Endothelial cell of umbilical vein (primary cell): ENCODE data around the gene C8A.

Experiments
- EZH2 ChIP-seq: IDR thresholded peaks from 2 replicates; pipeline ENCODE4 v1.6.1; 2012; ENCODE audit warnings: borderline replicate concordance, low read depth, mild to moderate bottlenecking, moderate library complexity, low read length, inconsistent platforms; ENCODE audit not compliant: severe bottlenecking
- GATA2 ChIP-seq: IDR thresholded peaks from 2 replicates; pipeline ENCODE4 v1.7.0; 2011; ENCODE audit warnings: low read depth, mild to moderate bottlenecking, moderate library complexity, mixed read lengths, low read length; ENCODE audit not compliant: insufficient read length, insufficient read depth
- JUN ChIP-seq: IDR thresholded peaks from 2 replicates; pipeline ENCODE4 v1.6.1; 2011; ENCODE audit warnings: borderline replicate concordance, low read depth; ENCODE audit not compliant: insufficient read length, insufficient read depth
- MYC ChIP-seq: IDR thresholded peaks from one replicate; pipeline ENCODE4 v1.6.1; 2011; ENCODE audit warnings: mild to moderate bottlenecking, low read depth, low read length
- POLR2A ChIP-seq: IDR thresholded peaks from 2 replicates; pipeline ENCODE4 v1.6.1; 2012; ENCODE audit warnings: low read depth, mild to moderate bottlenecking, control low read depth, low read length
- POLR2AphosphoS5 ChIP-seq: IDR thresholded peaks from 2 replicates; pipeline ENCODE4 v1.6.1; 2012; ENCODE audit warnings: low read depth, mild to moderate bottlenecking, control low read depth, low read length, moderate library complexity; ENCODE audit not compliant: insufficient read depth
- TF ChIP-seq, protein P1 (sequence below), 2 donors: IDR thresholded peaks; 1 replicate in 1 of 2; 2 replicates in 1 of 2; pipeline ENCODE4 v1.5.1; 2011; ENCODE audit warnings: low read length in 2 of 2, mild to moderate bottlenecking in 2 of 2, moderate library complexity in 2 of 2, control low read depth in 1 of 2, inconsistent platforms in 1 of 2, low read depth in 1 of 2; ENCODE audit not compliant: insufficient read depth in 1 of 2; ENCODE audit errors: extremely low read depth in 1 of 2

DNA sequence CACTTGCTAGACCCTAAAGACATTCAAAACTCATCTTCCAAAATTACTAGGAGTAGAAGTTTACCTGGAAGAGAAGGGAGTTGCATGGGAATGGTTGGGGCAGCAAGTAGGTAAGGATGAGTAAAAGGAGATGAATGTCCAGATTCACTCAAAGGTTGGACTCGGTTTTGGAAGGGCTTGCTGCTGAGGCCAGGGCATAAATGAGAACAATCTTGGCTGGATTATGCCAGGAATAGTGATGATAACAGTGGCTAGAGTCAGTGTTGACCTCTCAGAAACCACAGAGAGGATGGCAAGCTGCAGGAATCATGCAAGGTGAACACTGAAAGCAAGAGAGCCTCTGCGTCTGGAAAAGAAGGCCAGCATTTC lies 43.4 kb downstream of the C8A start:
- TF ChIP-seq, protein P1, sequence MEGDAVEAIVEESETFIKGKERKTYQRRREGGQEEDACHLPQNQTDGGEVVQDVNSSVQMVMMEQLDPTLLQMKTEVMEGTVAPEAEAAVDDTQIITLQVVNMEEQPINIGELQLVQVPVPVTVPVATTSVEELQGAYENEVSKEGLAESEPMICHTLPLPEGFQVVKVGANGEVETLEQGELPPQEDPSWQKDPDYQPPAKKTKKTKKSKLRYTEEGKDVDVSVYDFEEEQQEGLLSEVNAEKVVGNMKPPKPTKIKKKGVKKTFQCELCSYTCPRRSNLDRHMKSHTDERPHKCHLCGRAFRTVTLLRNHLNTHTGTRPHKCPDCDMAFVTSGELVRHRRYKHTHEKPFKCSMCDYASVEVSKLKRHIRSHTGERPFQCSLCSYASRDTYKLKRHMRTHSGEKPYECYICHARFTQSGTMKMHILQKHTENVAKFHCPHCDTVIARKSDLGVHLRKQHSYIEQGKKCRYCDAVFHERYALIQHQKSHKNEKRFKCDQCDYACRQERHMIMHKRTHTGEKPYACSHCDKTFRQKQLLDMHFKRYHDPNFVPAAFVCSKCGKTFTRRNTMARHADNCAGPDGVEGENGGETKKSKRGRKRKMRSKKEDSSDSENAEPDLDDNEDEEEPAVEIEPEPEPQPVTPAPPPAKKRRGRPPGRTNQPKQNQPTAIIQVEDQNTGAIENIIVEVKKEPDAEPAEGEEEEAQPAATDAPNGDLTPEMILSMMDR (IDR thresholded peaks at IDR 0.05; ENCODE audit: extremely low read depth in 1 of 2, insufficient read depth in 1 of 2, low read depth in 1 of 2, low read length in 2 of 2): no peak
- TF ChIP-seq POLR2A (no peak), POLR2AphosphoS5 (no peak), EZH2 (no peak), GATA2 (no peak), JUN (no peak), MYC (no peak)
